ENCODE results near the gene PLAAT4. TPM values are rescaled to one million over a fixed set of nuclear protein-coding genes. Genes with fewer than 3 reads are reported as not detected.

The PLAAT4 gene
- total and polyA plus RNA-seq, 10 of the 15 experiments (the other 5 are each of a cell fraction or from before 2014, with no cell fraction given) = 6.0 to 34.3 (median 12.4) TPM

DNA sequence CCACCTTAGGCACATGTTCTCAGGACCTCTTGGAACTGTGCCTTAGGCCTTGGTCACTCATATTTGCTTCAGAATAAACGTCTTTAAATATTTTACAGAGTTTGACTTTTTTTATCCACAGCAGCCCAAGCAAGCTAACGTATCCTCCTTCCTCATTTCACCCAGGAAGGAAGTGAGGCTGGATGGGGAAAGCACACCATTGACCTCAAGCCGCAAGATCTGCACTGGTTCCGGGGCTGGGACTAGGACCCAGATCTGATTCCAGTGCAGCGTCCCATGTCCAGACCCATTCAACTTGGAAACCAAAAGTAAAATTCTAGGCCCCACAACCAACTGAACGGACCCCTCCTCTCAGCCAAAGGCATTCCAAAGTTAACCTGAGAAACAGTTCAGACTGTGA is 33.1 kb upstream of the PLAAT4 start:
- H3K4me2 ChIP-seq (ENCODE audit: control insufficient read depth, insufficient read depth) = no peak overlapping the region
- TF ChIP-seq TAF1 (IDR thresholded peaks at IDR 0.05; ENCODE audit: borderline replicate concordance, low read depth, low read length) (no peak), MTA2 (IDR thresholded peaks at IDR 0.05; ENCODE audit: low read depth) (no peak), SRF (IDR thresholded peaks at IDR 0.05; ENCODE audit: low read depth in 2 of 2, low read length in 2 of 2) (no peak), GATAD2B (conservative IDR thresholded peaks at IDR 0.05; ENCODE audit: low read depth) (no peak)
- TF ChIP-seq, protein P1, sequence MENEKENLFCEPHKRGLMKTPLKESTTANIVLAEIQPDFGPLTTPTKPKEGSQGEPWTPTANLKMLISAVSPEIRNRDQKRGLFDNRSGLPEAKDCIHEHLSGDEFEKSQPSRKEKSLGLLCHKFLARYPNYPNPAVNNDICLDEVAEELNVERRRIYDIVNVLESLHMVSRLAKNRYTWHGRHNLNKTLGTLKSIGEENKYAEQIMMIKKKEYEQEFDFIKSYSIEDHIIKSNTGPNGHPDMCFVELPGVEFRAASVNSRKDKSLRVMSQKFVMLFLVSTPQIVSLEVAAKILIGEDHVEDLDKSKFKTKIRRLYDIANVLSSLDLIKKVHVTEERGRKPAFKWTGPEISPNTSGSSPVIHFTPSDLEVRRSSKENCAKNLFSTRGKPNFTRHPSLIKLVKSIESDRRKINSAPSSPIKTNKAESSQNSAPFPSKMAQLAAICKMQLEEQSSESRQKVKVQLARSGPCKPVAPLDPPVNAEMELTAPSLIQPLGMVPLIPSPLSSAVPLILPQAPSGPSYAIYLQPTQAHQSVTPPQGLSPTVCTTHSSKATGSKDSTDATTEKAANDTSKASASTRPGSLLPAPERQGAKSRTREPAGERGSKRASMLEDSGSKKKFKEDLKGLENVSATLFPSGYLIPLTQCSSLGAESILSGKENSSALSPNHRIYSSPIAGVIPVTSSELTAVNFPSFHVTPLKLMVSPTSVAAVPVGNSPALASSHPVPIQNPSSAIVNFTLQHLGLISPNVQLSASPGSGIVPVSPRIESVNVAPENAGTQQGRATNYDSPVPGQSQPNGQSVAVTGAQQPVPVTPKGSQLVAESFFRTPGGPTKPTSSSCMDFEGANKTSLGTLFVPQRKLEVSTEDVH (IDR thresholded peaks at IDR 0.05; ENCODE audit: low read depth, partially characterized antibody) = no peak
- no peak for FAIRE-seq
- no peaks in the 10 kb centered on the region for H3K79me2 ChIP-seq (ENCODE audit: control insufficient read depth, insufficient read depth, low read length)
- RAD21 ChIA-PET (ENCODE audit: unreplicated experiment) = no interaction called here
- H3K4me3 ChIP-seq = no peak overlapping the region
- no peaks in the 10 kb centered on the region for H3K27me3 ChIP-seq (replicated peaks in 1 of 2; ENCODE audit: control insufficient read depth in 2 of 2, insufficient read depth in 2 of 2, low read length in 1 of 2)
- intact Hi-C loops (cut with micrococcal nuclease; ENCODE audit: unreplicated experiment) (no loop called here), in situ Hi-C loops (cut with MboI) (no loop called here)
- WGBS (ENCODE audit: insufficient coverage, insufficient replicate concordance, low lambda C conversion rate, missing lambda C conversion rate) = 33% methylated on average over 6 of the region's 6 CpGs
- peaks cover 3% of the 10 kb centered on the region; the same call in 2 of the 3 replicates for H3K9me3 ChIP-seq (replicated peaks; ENCODE audit: control insufficient read depth, insufficient read depth, low read length)
- H3K27ac ChIP-seq (ENCODE audit: control insufficient read depth, insufficient read depth) = no peak overlapping the region
- peaks cover 5% of the 10 kb centered on the region; the same call in 1 of the 2 replicates for H3K4me1 ChIP-seq (ENCODE audit: control insufficient read depth, insufficient read depth, low read length)
- H4K20me1 ChIP-seq (ENCODE audit: control insufficient read depth, insufficient read depth) = no peaks in the 10 kb centered on the region
- H3K36me3 ChIP-seq (ENCODE audit: control insufficient read depth in 2 of 2, insufficient read depth in 2 of 2, low read length in 1 of 2) = no peaks in the 10 kb centered on the region
- CTCF ChIA-PET = no interaction called here
- ATAC-seq = no peak
- H2AFZ ChIP-seq (ENCODE audit: control insufficient read depth, low read depth, low read length) = no peak overlapping the region
- SMC1A ChIA-PET (ENCODE audit: uncharacterized antibody, unreplicated experiment) = no interaction called here
- no peak overlapping the region for H3K9ac ChIP-seq (ENCODE audit: control insufficient read depth, insufficient read depth, low read length)
- no peak for DNase-seq (ENCODE audit: low read depth, low spot score)
- BruUV-seq (replicated peaks) = no TSS peak
- POLR2A ChIA-PET = no interaction called here

GRCh38 chr11:63504054-63504453 is 32.6 kb upstream of the PLAAT4 start:
- Histone ChIP-seq H3K79me2 (ENCODE audit: control insufficient read depth, insufficient read depth, low read length) (no peaks in the 10 kb centered on the region), H4K20me1 (ENCODE audit: control insufficient read depth, insufficient read depth) (no peaks in the 10 kb centered on the region), H3K9me3 (replicated peaks; ENCODE audit: control insufficient read depth, insufficient read depth, low read length) (peaks cover 3% of the 10 kb centered on the region; the same call in 2 of the 3 replicates), H3K36me3 (ENCODE audit: control insufficient read depth in 2 of 2, insufficient read depth in 2 of 2, low read length in 1 of 2) (no peaks in the 10 kb centered on the region), H3K9ac (ENCODE audit: control insufficient read depth, insufficient read depth, low read length) (no peak overlapping the region), H3K27me3 (replicated peaks in 1 of 2; ENCODE audit: control insufficient read depth in 2 of 2, insufficient read depth in 2 of 2, low read length in 1 of 2) (no peaks in the 10 kb centered on the region), H3K27ac (ENCODE audit: control insufficient read depth, insufficient read depth) (no peak overlapping the region), H3K4me2 (ENCODE audit: control insufficient read depth, insufficient read depth) (no peak overlapping the region), H3K4me3 (no peak overlapping the region), H2AFZ (ENCODE audit: control insufficient read depth, low read depth, low read length) (no peak overlapping the region), H3K4me1 (ENCODE audit: control insufficient read depth, insufficient read depth, low read length) (peaks cover 5% of the 10 kb centered on the region; the same call in 1 of the 2 replicates)
- BruUV-seq (replicated peaks) = no TSS peak
- ATAC-seq (no peak), DNase-seq (ENCODE audit: low read depth, low spot score) (no peak), FAIRE-seq (no peak)
- ChIA-PET CTCF (no interaction called here), SMC1A (ENCODE audit: uncharacterized antibody, unreplicated experiment) (no interaction called here), RAD21 (ENCODE audit: unreplicated experiment) (no interaction called here), POLR2A (no interaction called here)
- intact Hi-C loops (cut with micrococcal nuclease; ENCODE audit: unreplicated experiment) = no loop called here
- in situ Hi-C loops (cut with MboI) = no loop called here
- TF ChIP-seq EZH2 (IDR thresholded peaks at IDR 0.05; ENCODE audit: borderline replicate concordance, control insufficient read depth, low read depth, low read length) (no peak), MYB (IDR thresholded peaks at IDR 0.05; ENCODE audit: borderline replicate concordance, low read depth, low read length) (no peak)
- WGBS (ENCODE audit: insufficient coverage, insufficient replicate concordance, low lambda C conversion rate, missing lambda C conversion rate) = 6% methylated on average over 1 of the region's 1 CpG
